Left lung (tissue), 10 donors: Measurements from ENCODE around the gene MICAL3. TPM values are rescaled to one million over a fixed set of nuclear protein-coding genes. Genes with fewer than 3 reads are reported as not detected.
"Not testable (repeated sequence)": the region's sequence is repeated elsewhere in the genome, so short reads cannot be mapped to it uniquely, and the experiment has no call there.

Experiments used
- ATAC-seq: fragments of 200-7000 bp; cut with Tn5 transposase; one replicate; pipeline ENCODE4 v1.9.1; 2020; ENCODE audit warnings: moderate library complexity
- DNase-seq, 4 donors: peaks; one replicate each; pipeline ENCODE4 v3.0.0-alpha.2; 2013 to 2020
- H3K27ac ChIP-seq, 2 donors: fragments of 200-600 bp; sonication (generic) in 1 of 2; one replicate each; pipeline versions ENCODE4 v1.5.0 to v1.8.0; 2020 to 2021
- H3K27me3 ChIP-seq, 2 donors: fragments of 200-600 bp; sonication (generic) in 1 of 2; one replicate each; pipeline versions ENCODE4 v1.5.0 to v1.8.0; 2020 to 2021
- H3K36me3 ChIP-seq, 2 donors: fragments of 200-600 bp; sonication (generic) in 1 of 2; one replicate each; pipeline versions ENCODE4 v1.5.0 to v1.8.0; 2020 to 2021
- H3K4me1 ChIP-seq, 2 donors: fragments of 200-600 bp; one replicate each; pipeline ENCODE4 v1.8.0; 2021
- H3K4me3 ChIP-seq, 2 donors: fragments of 200-600 bp; sonication (generic) in 1 of 2; one replicate each; pipeline versions ENCODE4 v1.5.0 to v1.8.0; 2020 to 2021; ENCODE audit warnings: mild to moderate bottlenecking in 1 of 2
- H3K9me3 ChIP-seq, 2 donors: fragments of 200-600 bp; sonication (generic) in 1 of 2; one replicate each; pipeline versions ENCODE4 v1.5.0 to v1.8.0; 2020 to 2021
- intact Hi-C, 2 donors: fragments of 100-400 bp; cut with DNase I; formaldehyde crosslinking; loops; one replicate each; pipeline versions ENCODE4 v1.11.2 to v1.14.2; 2022
- polyA plus RNA-seq, 6 donors: library from polyadenylated mRNA; unstranded; fragments of 120-200 nt; gene quantifications; one replicate each; pipeline ENCODE4 v1.2.1, GENCODE V29; 2013; ENCODE audit not compliant: insufficient read length in 6 of 6
- total RNA-seq, 2 donors: library from RNA; stranded (reverse); fragmentation: NEBNext Ultra II Directional; extraction: Animal tissue kit (Norgen Biotek cat#: 25700); gene quantifications; one replicate each; pipeline ENCODE4 v1.2.1, GENCODE V29; 2021
- TF ChIP-seq, protein P1 (sequence below), 2 donors: fragments of 200-600 bp; sonication (generic) in 1 of 2; IDR thresholded peaks; one replicate each; pipeline versions ENCODE4 v1.5.0 to v1.8.0; 2021; ENCODE audit warnings: antibody characterized with exemption in 2 of 2
- donor health status: DM: no; HTN: yes; CAD: no.
- donor health status: DM: no; HTN: no; CAD: no.

MICAL3 gene
- total and polyA plus RNA-seq, 8 donors, result 24.9 to 64.8 (median 56.2) TPM

GRCh38 chr22:17881366-17881765, 143.0 kb downstream of the MICAL3 start:
- Histone ChIP-seq H3K27me3 (peaks cover 0 to 11% of the 10 kb centered on the region in 2 donors), H3K9me3 (no peaks in the 10 kb centered on the region), H3K27ac (no peak overlapping the region), H3K4me3 (no peak overlapping the region), H3K4me1 (no peaks in the 10 kb centered on the region), H3K36me3 (peaks cover 0 to 26% of the 10 kb centered on the region in 2 donors)
- TF ChIP-seq, protein P1, sequence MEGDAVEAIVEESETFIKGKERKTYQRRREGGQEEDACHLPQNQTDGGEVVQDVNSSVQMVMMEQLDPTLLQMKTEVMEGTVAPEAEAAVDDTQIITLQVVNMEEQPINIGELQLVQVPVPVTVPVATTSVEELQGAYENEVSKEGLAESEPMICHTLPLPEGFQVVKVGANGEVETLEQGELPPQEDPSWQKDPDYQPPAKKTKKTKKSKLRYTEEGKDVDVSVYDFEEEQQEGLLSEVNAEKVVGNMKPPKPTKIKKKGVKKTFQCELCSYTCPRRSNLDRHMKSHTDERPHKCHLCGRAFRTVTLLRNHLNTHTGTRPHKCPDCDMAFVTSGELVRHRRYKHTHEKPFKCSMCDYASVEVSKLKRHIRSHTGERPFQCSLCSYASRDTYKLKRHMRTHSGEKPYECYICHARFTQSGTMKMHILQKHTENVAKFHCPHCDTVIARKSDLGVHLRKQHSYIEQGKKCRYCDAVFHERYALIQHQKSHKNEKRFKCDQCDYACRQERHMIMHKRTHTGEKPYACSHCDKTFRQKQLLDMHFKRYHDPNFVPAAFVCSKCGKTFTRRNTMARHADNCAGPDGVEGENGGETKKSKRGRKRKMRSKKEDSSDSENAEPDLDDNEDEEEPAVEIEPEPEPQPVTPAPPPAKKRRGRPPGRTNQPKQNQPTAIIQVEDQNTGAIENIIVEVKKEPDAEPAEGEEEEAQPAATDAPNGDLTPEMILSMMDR (IDR thresholded peaks at IDR 0.05), result no peak
- ATAC-seq (no peak), DNase-seq (peak in 1 of 4 donors; percentile 51)
- intact Hi-C loops, result no loop called here

DNA sequence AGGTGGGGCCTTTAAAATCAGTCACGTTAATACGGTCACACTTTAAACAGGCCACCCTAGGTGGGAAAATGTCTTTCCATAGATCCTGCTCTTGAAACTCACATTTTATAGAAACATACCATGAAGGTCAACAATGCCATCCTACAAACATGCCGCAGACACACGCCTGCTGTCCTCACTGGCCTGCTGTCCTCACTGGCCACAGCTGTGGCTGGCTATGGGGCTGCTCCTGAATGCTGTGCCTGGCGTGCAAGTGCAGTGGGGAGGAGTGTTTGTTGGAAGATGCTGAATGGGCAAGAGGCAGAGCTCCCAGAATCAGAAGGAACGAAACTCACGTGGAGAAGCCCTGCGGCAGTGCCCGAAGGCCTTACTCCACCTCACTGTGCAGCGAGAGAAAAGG, 143.9 kb downstream of the MICAL3 start:
- DNase-seq, result peak in 1 of 4 donors; percentile 29
- no peak overlapping the region for H3K27ac ChIP-seq
- peaks cover 0 to 11% of the 10 kb centered on the region in 2 donors for H3K27me3 ChIP-seq
- TF ChIP-seq, protein P1 (IDR thresholded peaks at IDR 0.05), result no peak
- H3K9me3 ChIP-seq, result no peaks in the 10 kb centered on the region
- peaks cover 0 to 17% of the 10 kb centered on the region in 2 donors for H3K36me3 ChIP-seq
- intact Hi-C loops, result no loop called here
- no peak overlapping the region for H3K4me3 ChIP-seq
- no peak for ATAC-seq
- H3K4me1 ChIP-seq, result no peaks in the 10 kb centered on the region

DNA sequence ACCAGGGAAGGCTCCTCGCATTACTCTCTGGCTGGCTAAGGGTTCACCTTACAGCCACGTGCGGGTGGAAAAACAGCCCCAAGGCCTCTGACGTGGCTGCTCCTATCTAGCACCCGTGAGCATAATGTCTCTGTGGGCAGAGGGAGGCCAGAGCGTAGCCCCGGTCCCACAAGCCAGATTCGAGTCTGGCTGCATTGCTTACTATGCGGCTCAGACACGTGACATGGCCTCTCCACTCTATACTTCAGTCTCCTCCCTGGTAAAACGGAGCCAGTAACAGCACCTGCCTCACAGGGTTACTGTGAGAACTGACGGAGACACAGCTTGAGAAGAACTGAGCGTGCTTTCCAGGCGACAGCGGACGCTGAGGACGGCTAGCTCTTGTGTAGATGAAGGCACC, 144.3 kb downstream of the MICAL3 start:
- Histone ChIP-seq H3K36me3 (peaks cover 0 to 13% of the 10 kb centered on the region in 2 donors), H3K27me3 (peaks cover 0 to 11% of the 10 kb centered on the region in 2 donors), H3K27ac (no peak overlapping the region), H3K9me3 (no peaks in the 10 kb centered on the region), H3K4me1 (no peaks in the 10 kb centered on the region), H3K4me3 (no peak overlapping the region)
- no peak for ATAC-seq
- peak in 1 of 4 donors; percentile 43 for DNase-seq
- TF ChIP-seq, protein P1 (IDR thresholded peaks at IDR 0.05), result no peak
- intact Hi-C loops, result no loop called here

DNA sequence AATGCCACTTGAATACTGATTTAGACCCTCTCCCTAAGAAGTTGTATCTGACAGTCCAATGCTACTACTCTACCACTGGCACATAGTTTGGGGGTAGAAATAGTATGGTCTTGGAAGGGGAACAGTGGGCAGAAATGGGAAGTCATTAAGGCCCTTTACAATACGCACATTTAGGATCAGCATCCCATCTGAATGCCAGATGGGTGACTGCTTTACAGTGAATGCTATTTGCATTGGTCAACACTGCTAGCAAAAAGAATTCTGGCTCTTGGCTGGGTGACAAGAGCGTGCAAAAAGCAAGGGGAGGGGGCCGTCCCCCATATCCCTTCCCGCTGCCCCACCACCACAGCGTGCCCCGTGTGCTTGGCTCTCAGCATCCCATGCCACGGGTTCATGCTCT, 145.4 kb downstream of the MICAL3 start:
- ATAC-seq (no peak), DNase-seq (no peak)
- peaks cover 0 to 11% of the 10 kb centered on the region in 2 donors for H3K27me3 ChIP-seq
- no peaks in the 10 kb centered on the region for H3K9me3 ChIP-seq
- TF ChIP-seq, protein P1 (IDR thresholded peaks at IDR 0.05), result no peak
- no peak overlapping the region for H3K27ac ChIP-seq
- intact Hi-C loops, result no loop called here
- no peaks in the 10 kb centered on the region for H3K4me1 ChIP-seq
- no peak overlapping the region for H3K4me3 ChIP-seq
- peaks cover 0 to 13% of the 10 kb centered on the region in 2 donors for H3K36me3 ChIP-seq

DNA sequence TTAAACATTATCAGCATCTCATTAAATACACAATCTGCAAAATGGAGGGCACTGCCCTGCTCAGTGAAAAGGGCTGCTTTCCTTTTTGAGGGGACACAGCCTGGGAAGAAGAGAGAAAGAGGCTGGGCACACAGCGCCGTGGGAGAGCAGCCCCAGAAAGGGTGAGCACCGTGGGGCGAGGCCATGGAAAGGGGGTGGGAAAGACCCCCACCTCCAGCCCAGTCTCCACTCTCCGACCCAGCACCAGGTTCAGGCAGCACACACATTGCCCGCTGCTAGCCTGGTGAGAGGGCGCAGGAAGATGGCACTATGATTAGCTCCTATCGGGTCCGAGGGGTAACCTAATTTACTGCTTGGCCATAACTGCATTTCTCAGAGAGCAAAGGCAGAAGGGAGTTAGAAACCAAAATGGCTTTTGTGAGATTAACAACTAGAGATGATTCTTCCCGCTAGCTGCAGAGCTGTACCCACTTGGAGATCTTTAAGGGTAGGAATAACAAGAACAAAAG, 146.1 kb downstream of the MICAL3 start:
- Histone ChIP-seq H3K27ac (no peak overlapping the region), H3K4me3 (no peak overlapping the region), H3K36me3 (peaks cover 0 to 19% of the 10 kb centered on the region in 2 donors), H3K4me1 (no peaks in the 10 kb centered on the region), H3K27me3 (peaks cover 0 to 11% of the 10 kb centered on the region in 2 donors), H3K9me3 (no peaks in the 10 kb centered on the region)
- intact Hi-C loops, result no loop called here
- DNase-seq, result peak in 1 of 4 donors; percentile 42
- TF ChIP-seq, protein P1 (IDR thresholded peaks at IDR 0.05), result no peak
- ATAC-seq, result no peak

DNA sequence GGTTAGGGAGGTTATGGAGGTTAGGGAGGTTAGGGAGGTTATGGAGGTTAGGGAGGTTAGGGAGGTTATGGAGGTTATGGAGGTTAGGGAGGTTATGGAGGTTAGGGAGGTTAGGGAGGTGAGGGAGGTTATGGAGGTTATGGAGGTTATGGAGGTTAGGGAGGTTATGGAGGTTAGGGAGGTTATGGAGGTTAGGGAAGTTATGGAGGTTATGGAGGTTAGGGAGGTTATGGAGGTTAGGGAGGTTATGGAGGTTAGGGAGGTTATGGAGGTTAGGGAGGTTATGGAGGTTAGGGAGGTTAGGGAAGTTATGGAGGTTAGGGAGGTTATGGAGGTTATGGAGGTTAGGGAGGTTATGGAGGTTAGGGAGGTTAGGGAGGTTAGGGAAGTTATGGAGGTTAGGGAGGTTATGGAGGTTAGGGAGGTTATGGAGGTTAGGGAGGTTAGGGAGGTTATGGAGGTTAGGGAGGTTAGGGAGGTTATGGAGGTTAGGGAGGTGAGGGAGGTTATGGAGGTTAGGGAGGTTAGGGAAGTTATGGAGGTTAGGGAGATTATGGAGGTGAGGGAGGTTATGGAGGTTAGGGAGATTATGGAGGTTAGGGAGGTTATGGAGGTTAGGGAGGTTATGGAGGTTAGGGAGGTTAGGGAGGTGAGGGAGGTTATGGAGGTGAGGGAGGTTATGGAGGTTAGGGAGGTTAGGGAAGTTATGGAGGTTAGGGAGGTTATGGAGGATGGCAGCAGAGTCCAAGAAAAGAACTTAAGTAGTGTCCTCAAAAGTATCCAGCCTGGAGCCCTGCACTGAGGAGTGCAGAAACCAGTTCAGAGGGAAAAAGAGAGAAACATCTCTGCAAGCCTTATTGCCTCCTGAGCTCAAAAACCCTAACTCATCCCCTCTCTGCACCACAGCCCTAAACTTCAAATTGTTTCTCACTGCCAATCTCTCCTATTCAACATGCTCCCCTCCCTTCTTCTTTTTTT, 147.2 kb downstream of the MICAL3 start:
- intact Hi-C loops, result not testable (repeated sequence)
- peak in 2 of 4 donors; percentile 63 to 69 for DNase-seq

More for the DNA sequence above, 147.2 kb downstream of the MICAL3 start:
- H3K27ac ChIP-seq, H3K9me3 ChIP-seq, H3K4me3 ChIP-seq, ATAC-seq, H3K4me1 ChIP-seq: not testable (repeated sequence)
- Histone ChIP-seq H3K36me3 (peaks cover 0 to 29% of the 10 kb centered on the region in 2 donors), H3K27me3 (peaks cover 0 to 11% of the 10 kb centered on the region in 2 donors)
